ENCODE results near the gene GSTM5. TPM values are rescaled to one million over a fixed set of nuclear protein-coding genes. Genes with fewer than 3 reads are reported as not detected.
"Not testable (repeated sequence)": the region's sequence is repeated elsewhere in the genome, so short reads cannot be mapped to it uniquely, and the experiment has no call there.

GSTM5 gene
- total RNA-seq, 1 donor from 2014 or later, result not detected

DNA sequence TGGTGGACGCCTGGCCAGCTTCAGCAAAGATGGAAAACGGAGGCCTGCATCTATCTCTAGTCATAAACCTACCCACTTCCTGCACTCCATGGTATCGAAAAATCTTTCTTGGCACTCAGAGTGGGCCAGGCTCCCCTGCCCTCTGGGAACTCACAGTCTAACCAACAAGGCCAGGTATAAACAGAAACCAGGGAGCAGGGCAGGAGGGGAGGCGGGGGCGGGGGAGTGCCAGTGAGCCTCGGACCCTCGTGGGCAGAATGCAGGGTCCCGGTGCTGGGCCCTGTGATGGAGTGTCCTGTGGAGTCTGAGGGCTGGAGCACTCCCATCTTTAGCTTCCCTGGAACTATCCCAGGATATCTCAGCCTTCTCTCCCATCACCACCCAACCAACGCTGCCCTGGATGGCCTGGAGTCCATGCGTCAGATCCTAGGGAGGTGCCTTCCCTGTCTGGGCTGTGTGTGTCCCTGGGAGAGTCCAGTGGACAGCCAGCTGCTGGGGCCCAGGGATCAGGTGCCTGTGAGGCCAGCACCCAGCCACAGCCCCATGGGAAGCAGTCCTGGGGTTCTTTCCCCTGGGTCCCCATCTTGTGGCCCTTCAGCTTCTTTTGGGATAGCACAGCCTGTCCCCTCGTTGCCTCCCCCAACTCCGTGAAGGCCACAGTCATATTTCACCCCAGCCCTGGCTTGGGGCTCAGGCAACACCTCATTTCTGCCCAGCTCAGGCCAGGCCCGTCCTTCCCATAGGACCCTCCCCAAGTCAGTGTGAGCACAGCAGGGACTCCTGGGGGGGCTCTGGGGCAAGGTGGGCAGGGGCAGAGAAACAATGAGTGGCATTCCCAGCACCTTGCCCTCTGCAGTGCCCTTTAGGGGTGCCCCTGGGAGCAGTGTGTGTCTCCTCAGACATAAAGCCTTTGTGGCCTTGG, 52.8 kb downstream of the GSTM5 start:
- no peak overlapping the region for H3K27ac Mint-ChIP-seq (ENCODE audit: unreplicated experiment)
- peaks cover 3% of the 10 kb centered on the region for H3K27me3 Mint-ChIP-seq (ENCODE audit: unreplicated experiment)
- TF ChIP-seq, protein P1, sequence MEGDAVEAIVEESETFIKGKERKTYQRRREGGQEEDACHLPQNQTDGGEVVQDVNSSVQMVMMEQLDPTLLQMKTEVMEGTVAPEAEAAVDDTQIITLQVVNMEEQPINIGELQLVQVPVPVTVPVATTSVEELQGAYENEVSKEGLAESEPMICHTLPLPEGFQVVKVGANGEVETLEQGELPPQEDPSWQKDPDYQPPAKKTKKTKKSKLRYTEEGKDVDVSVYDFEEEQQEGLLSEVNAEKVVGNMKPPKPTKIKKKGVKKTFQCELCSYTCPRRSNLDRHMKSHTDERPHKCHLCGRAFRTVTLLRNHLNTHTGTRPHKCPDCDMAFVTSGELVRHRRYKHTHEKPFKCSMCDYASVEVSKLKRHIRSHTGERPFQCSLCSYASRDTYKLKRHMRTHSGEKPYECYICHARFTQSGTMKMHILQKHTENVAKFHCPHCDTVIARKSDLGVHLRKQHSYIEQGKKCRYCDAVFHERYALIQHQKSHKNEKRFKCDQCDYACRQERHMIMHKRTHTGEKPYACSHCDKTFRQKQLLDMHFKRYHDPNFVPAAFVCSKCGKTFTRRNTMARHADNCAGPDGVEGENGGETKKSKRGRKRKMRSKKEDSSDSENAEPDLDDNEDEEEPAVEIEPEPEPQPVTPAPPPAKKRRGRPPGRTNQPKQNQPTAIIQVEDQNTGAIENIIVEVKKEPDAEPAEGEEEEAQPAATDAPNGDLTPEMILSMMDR (IDR thresholded peaks at IDR 0.05), result no peak
- no peaks in the 10 kb centered on the region for H3K36me3 Mint-ChIP-seq (ENCODE audit: unreplicated experiment)
- no peaks in the 10 kb centered on the region for H3K9me3 Mint-ChIP-seq (ENCODE audit: unreplicated experiment)
- H3K4me1 Mint-ChIP-seq (ENCODE audit: unreplicated experiment), result no peaks in the 10 kb centered on the region
- no peak for DNase-seq (ENCODE audit: extremely low spot score, unreplicated experiment)
- H3K4me3 Mint-ChIP-seq (ENCODE audit: unreplicated experiment), result no peak overlapping the region

- no peaks in the 10 kb centered on the region for H3K4me1 Mint-ChIP-seq (ENCODE audit: unreplicated experiment)
- H3K4me3 Mint-ChIP-seq (ENCODE audit: unreplicated experiment), result no peak overlapping the region
- no peaks in the 10 kb centered on the region for H3K9me3 Mint-ChIP-seq (ENCODE audit: unreplicated experiment)
- TF ChIP-seq, protein P1 (IDR thresholded peaks at IDR 0.05), result no peak
- DNase-seq (ENCODE audit: extremely low spot score, unreplicated experiment), result no peak
- no peaks in the 10 kb centered on the region for H3K36me3 Mint-ChIP-seq (ENCODE audit: unreplicated experiment)
- H3K27ac Mint-ChIP-seq (ENCODE audit: unreplicated experiment), result no peak overlapping the region
- H3K27me3 Mint-ChIP-seq (ENCODE audit: unreplicated experiment), result peaks cover 3% of the 10 kb centered on the region
Observed at GRCh38 chr1:109765483-109765815, 53.4 kb downstream of the GSTM5 start.

- DNase-seq (ENCODE audit: extremely low spot score, unreplicated experiment), result no peak
- H3K27ac Mint-ChIP-seq (ENCODE audit: unreplicated experiment), result no peak overlapping the region
Observed at GRCh38 chr1:109765896-109766615, 54.0 kb downstream of the GSTM5 start.

DNA sequence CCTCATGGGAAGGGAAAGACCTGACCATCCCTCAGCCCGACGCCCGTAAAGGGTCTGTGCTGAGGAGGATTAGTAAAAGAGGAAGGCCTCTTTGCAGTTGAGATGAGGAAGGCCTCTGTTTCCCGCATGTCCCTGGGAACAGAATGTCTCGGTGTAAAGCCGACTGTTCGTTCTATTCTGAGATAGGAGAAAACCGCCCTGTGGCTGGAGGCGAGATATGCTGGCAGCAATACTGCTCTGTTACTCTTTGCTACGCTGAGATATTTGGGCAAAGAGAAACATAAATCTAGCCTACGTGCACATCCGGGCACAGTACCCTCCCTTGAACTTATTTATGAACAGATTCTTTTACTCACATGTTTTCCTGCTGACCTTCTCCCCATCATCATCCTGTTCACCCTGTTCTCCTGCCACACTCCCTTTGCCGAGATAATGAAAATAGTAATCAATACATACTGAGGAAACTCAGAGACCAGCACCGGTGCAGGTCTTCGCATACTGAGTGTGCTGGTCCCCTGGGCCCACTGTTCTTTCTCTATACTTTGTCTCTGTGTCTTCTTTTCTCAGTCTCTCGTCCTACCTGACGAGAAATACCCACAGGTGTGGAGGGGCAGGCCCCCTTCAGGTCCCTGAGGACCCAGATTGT, 55.1 kb downstream of the GSTM5 start:
- H3K4me3 Mint-ChIP-seq (ENCODE audit: unreplicated experiment); H3K36me3 Mint-ChIP-seq (ENCODE audit: unreplicated experiment); H3K9me3 Mint-ChIP-seq (ENCODE audit: unreplicated experiment); DNase-seq (ENCODE audit: extremely low spot score, unreplicated experiment); H3K27ac Mint-ChIP-seq (ENCODE audit: unreplicated experiment); H3K27me3 Mint-ChIP-seq (ENCODE audit: unreplicated experiment); H3K4me1 Mint-ChIP-seq (ENCODE audit: unreplicated experiment): not testable (repeated sequence)

More at GRCh38 chr1:109765896-109766615, 54.0 kb downstream of the GSTM5 start:
- Mint-ChIP-seq H3K27me3 (ENCODE audit: unreplicated experiment) (peaks cover 3% of the 10 kb centered on the region), H3K36me3 (ENCODE audit: unreplicated experiment) (no peaks in the 10 kb centered on the region), H3K4me3 (ENCODE audit: unreplicated experiment) (no peak overlapping the region), H3K9me3 (ENCODE audit: unreplicated experiment) (no peaks in the 10 kb centered on the region), H3K4me1 (ENCODE audit: unreplicated experiment) (no peaks in the 10 kb centered on the region)
- TF ChIP-seq, protein P1 (IDR thresholded peaks at IDR 0.05), result no peak

Other genes starting within 250 kb of the GSTM5 start
- gene SYPL2, start 245.7 kb upstream of the GSTM5 start, total RNA-seq, result 0.59 and 1.1 TPM in 2 replicates
- 6.4 and 6.8 TPM in 2 replicates for gene ATXN7L2, start 228.3 kb upstream of the GSTM5 start, total RNA-seq
- gene CYB561D1, start 218.2 kb upstream of the GSTM5 start, total RNA-seq, result 10.2 and 10.6 TPM in 2 replicates
- gene AMIGO1, start 202.5 kb upstream of the GSTM5 start, total RNA-seq, result 5.2 and 5.4 TPM in 2 replicates
- gene GPR61, start 172.4 kb upstream of the GSTM5 start, total RNA-seq, result not detected in 2 replicates
- gene GNAI3, start 163.6 kb upstream of the GSTM5 start, total RNA-seq, result 7.6 and 8.5 TPM in 2 replicates
- not detected in 2 replicates for gene GNAT2, start 92.6 kb upstream of the GSTM5 start, total RNA-seq
- gene AMPD2, start 92.4 kb upstream of the GSTM5 start, total RNA-seq, result 59.4 and 64.0 TPM in 2 replicates
- gene GSTM4, start 56.2 kb upstream of the GSTM5 start, total RNA-seq, result 24.3 and 25.1 TPM in 2 replicates
- gene GSTM2, start 44.2 kb upstream of the GSTM5 start, total RNA-seq, result 38.6 and 39.0 TPM in 2 replicates
- 6.4 and 7.8 TPM in 2 replicates for gene GSTM1, start 24.4 kb upstream of the GSTM5 start, total RNA-seq
- gene GSTM3, start 28.8 kb downstream of the GSTM5 start, total RNA-seq, result 33.9 and 41.4 TPM in 2 replicates
- not detected in 2 replicates for gene EPS8L3, start 51.7 kb downstream of the GSTM5 start, total RNA-seq
- gene CSF1, start 198.6 kb downstream of the GSTM5 start, total RNA-seq, result 27.9 and 36.2 TPM in 2 replicates

All from osteocyte (in vitro differentiated cells).